AG08396 (cell line): ENCODE data around the gene DTWD2.
"Not testable (repeated sequence)": the region's sequence is repeated elsewhere in the genome, so short reads cannot be mapped to it uniquely, and the experiment has no call there.

ENCODE experiments used
- DNase-seq: peaks from one replicate; pipeline ENCODE4 v3.0.0; 2012; ENCODE audit warnings: low spot score, mixed read lengths

Gene DTWD2

GRCh38 chr5:118873417-118873816 is 114.9 kb downstream of the DTWD2 start:
- no peak for DNase-seq

GRCh38 chr5:118863345-118863744 is 125.0 kb downstream of the DTWD2 start:
- peak; percentile 5 for DNase-seq

- no peak for DNase-seq
Measured at GRCh38 chr5:118862596-118862995, 125.8 kb downstream of the DTWD2 start.

- DNase-seq = no peak
Measured at GRCh38 chr5:118857700-118858099, 130.6 kb downstream of the DTWD2 start.

- no peak for DNase-seq
Measured at GRCh38 chr5:118854819-118855218, 133.5 kb downstream of the DTWD2 start.

- DNase-seq = not testable (repeated sequence)
Measured at GRCh38 chr5:118851785-118852184, 136.6 kb downstream of the DTWD2 start.

- DNase-seq = not testable (repeated sequence)
Measured at GRCh38 chr5:118849507-118849906, 138.8 kb downstream of the DTWD2 start.

GRCh38 chr5:118844351-118844750 is 144.0 kb downstream of the DTWD2 start:
- no peak for DNase-seq

GRCh38 chr5:118834710-118835109 is 153.6 kb downstream of the DTWD2 start:
- DNase-seq = no peak

- DNase-seq = no peak
Measured at GRCh38 chr5:118832974-118833373, 155.4 kb downstream of the DTWD2 start.

GRCh38 chr5:118825226-118825625 is 163.1 kb downstream of the DTWD2 start:
- no peak for DNase-seq

- DNase-seq = no peak
Measured at GRCh38 chr5:118818604-118819003, 169.7 kb downstream of the DTWD2 start.

GRCh38 chr5:118808441-118808840 is 179.9 kb downstream of the DTWD2 start:
- DNase-seq = no peak

- DNase-seq = no peak
Measured at GRCh38 chr5:118806571-118806970, 181.8 kb downstream of the DTWD2 start.

GRCh38 chr5:118802335-118802734 is 186.0 kb downstream of the DTWD2 start:
- no peak for DNase-seq

GRCh38 chr5:118796081-118796480 is 192.3 kb downstream of the DTWD2 start:
- DNase-seq = no peak

- no peak for DNase-seq
Measured at GRCh38 chr5:118794281-118794680, 194.1 kb downstream of the DTWD2 start.

- no peak for DNase-seq
Measured at GRCh38 chr5:118793652-118794051, 194.7 kb downstream of the DTWD2 start.

GRCh38 chr5:118793091-118793490 is 195.3 kb downstream of the DTWD2 start:
- DNase-seq = no peak

- peak; percentile 57 for DNase-seq
Measured at GRCh38 chr5:118791926-118792734, 196.2 kb downstream of the DTWD2 start.

- DNase-seq = no peak
Measured at GRCh38 chr5:118789366-118789765, 199.0 kb downstream of the DTWD2 start.

- no peak for DNase-seq
Measured at GRCh38 chr5:118788351-118788750, 200.0 kb downstream of the DTWD2 start.
